Measurements from ENCODE around the gene CITED1. TPM values are rescaled to one million over a fixed set of nuclear protein-coding genes. Genes with fewer than 3 reads are reported as not detected.

The CITED1 gene
- total RNA-seq, 4 donors from 2014 or later: 0.45 to 1.8 (median 1.2) TPM

GRCh38 chrX:72316408-72317110, 10.8 kb upstream of the CITED1 start:
- H3K36me3 ChIP-seq: no peaks in the 10 kb centered on the region
- no peak for DNase-seq (ENCODE audit: extremely low spot score)
- peaks cover 0 to 17% (median 16%) of the 10 kb centered on the region in 4 donors for H3K4me1 ChIP-seq
- intact Hi-C loops (cut with DNase I): no loop called here
- TF ChIP-seq EP300 (IDR thresholded peaks at IDR 0.05): no peak
- no peak for TF ChIP-seq CTCF (IDR thresholded peaks at IDR 0.05)
- no peak for TF ChIP-seq POLR2AphosphoS5 (IDR thresholded peaks at IDR 0.05)
- TF ChIP-seq POLR2A (IDR thresholded peaks at IDR 0.05; ENCODE audit: low read depth): no peak
- 48% methylated on average over 12 of the region's 12 CpGs for WGBS
- no peaks in the 10 kb centered on the region for H3K27me3 ChIP-seq
- no peaks in the 10 kb centered on the region for H3K9me3 ChIP-seq
- no peak overlapping the region for H3K27ac ChIP-seq (replicated peaks in 1 of 4)
- no peak overlapping the region for H3K4me3 ChIP-seq

GRCh38 chrX:72314881-72315280, 9.2 kb upstream of the CITED1 start:
- peak; percentile 8 for DNase-seq (ENCODE audit: extremely low spot score)
- H3K4me3 ChIP-seq: no peak overlapping the region
- no peaks in the 10 kb centered on the region for H3K36me3 ChIP-seq
- 91% methylated on average over 3 of the region's 3 CpGs for whole genome bisulfite sequencing
- no peaks in the 10 kb centered on the region for H3K9me3 ChIP-seq
- no peak overlapping the region for H3K27ac ChIP-seq (replicated peaks in 1 of 4)
- intact Hi-C loops (cut with DNase I): no loop called here
- H3K27me3 ChIP-seq: no peaks in the 10 kb centered on the region
- TF ChIP-seq EP300 (IDR thresholded peaks at IDR 0.05) (no peak), POLR2A (IDR thresholded peaks at IDR 0.05; ENCODE audit: low read depth) (no peak), POLR2AphosphoS5 (IDR thresholded peaks at IDR 0.05) (no peak), CTCF (IDR thresholded peaks at IDR 0.05) (no peak)
- H3K4me1 ChIP-seq: peaks cover 0 to 17% (median 16%) of the 10 kb centered on the region in 4 donors

GRCh38 chrX:72313707-72314641, 8.3 kb upstream of the CITED1 start:
- 54% methylated on average over 8 of the region's 8 CpGs for WGBS
- no peak for TF ChIP-seq CTCF (IDR thresholded peaks at IDR 0.05)
- TF ChIP-seq POLR2A (IDR thresholded peaks at IDR 0.05; ENCODE audit: low read depth): no peak
- no peak for TF ChIP-seq POLR2AphosphoS5 (IDR thresholded peaks at IDR 0.05)
- TF ChIP-seq EP300 (IDR thresholded peaks at IDR 0.05): no peak
- no peak overlapping the region for H3K4me3 ChIP-seq
- H3K27me3 ChIP-seq: no peaks in the 10 kb centered on the region
- intact Hi-C loops (cut with DNase I): no loop called here
- DNase-seq (ENCODE audit: extremely low spot score): peak; percentile 34
- H3K4me1 ChIP-seq: peaks cover 3 to 25% (median 23%) of the 10 kb centered on the region in 4 donors
- no peaks in the 10 kb centered on the region for H3K9me3 ChIP-seq
- H3K36me3 ChIP-seq: no peaks in the 10 kb centered on the region
- H3K27ac ChIP-seq (replicated peaks in 1 of 4): peak overlapping the region; percentile 38 to 62 (median 54)

- DNase-seq (ENCODE audit: extremely low spot score): no peak
- no peak overlapping the region for H3K4me3 ChIP-seq
- no peak overlapping the region for H3K27ac ChIP-seq (replicated peaks in 1 of 4)
- 58% methylated on average over 14 of the region's 14 CpGs for WGBS
- TF ChIP-seq EP300 (IDR thresholded peaks at IDR 0.05) (no peak), POLR2AphosphoS5 (IDR thresholded peaks at IDR 0.05) (no peak), CTCF (IDR thresholded peaks at IDR 0.05) (no peak), POLR2A (IDR thresholded peaks at IDR 0.05; ENCODE audit: low read depth) (no peak)
- H3K36me3 ChIP-seq: no peaks in the 10 kb centered on the region
- intact Hi-C loops (cut with DNase I): no loop called here
- peaks cover 10 to 40% (median 39%) of the 10 kb centered on the region in 4 donors for H3K4me1 ChIP-seq
- no peaks in the 10 kb centered on the region for H3K9me3 ChIP-seq
- no peaks in the 10 kb centered on the region for H3K27me3 ChIP-seq
Measured at GRCh38 chrX:72312311-72312940, 6.7 kb upstream of the CITED1 start.
